HCT116 (cell line): ENCODE data around the gene SRGAP1. TPM values are rescaled to one million over a fixed set of nuclear protein-coding genes. Genes with fewer than 3 reads are reported as not detected.

Experiments used
- ATAC-seq: fragments of 200-7000 bp; cut with Tn5 transposase; 2 replicates; pipeline ENCODE4 v1.9.1; 2020; ENCODE audit warnings: mild to moderate bottlenecking, moderate library complexity
- BruUV-seq: library from RNA; stranded (reverse); fragments of 400-500 nt; replicated peaks from 2 replicates; lab custom pipeline; 2021; lab: Mats Ljungman, UMichigan
- CTCF ChIA-PET: fragments of 300-600 bp; sonication (Branson Sonifier 250); formaldehyde crosslinking; loops from one replicate; lab custom pipeline; 2021; ENCODE audit warnings: antibody characterized with exemption; lab: Charles Lee
- POLR2A ChIA-PET: fragments of 300-600, 350-600 bp; sonication (Branson Sonifier 250); formaldehyde crosslinking; loops from one replicate; lab custom pipeline; 2021; ENCODE audit warnings: antibody characterized with exemption; lab: Charles Lee
- RAD21 ChIA-PET, 2 experiments: fragments of 300-600 bp; sonication (Branson Sonifier 250); formaldehyde crosslinking; loops; one replicate each; lab custom pipeline; 2023; ENCODE audit warnings: low total read pairs in 2 of 2; ENCODE audit not compliant: uncharacterized antibody in 2 of 2, unreplicated experiment in 2 of 2, low non-redundant PET in 1 of 2; lab: Charles Lee
- DNase-seq: peaks from one replicate; pipeline ENCODE4 v3.0.0-alpha.2; 2010; ENCODE audit warnings: low read depth, low spot score
- H2AFZ ChIP-seq: fragments of 200-600 bp; shearing (Covaris generic), sonication (generic); 2 replicates; pipeline ENCODE4 v1.6.1; 2017; ENCODE audit warnings: low read depth, mixed run types, mixed read lengths, antibody characterized with exemption, low read length; ENCODE audit not compliant: poor library complexity, severe bottlenecking
- H3K27ac ChIP-seq: 2 replicates; pipeline ENCODE4 v1.5.1; 2012; ENCODE audit warnings: low read depth, low read length
- H3K27me3 ChIP-seq: fragments of 200-600 bp; sonication (generic); 2 replicates; pipeline ENCODE4 v1.6.1; 2016; ENCODE audit warnings: mixed run types, low read length, mixed read lengths; ENCODE audit not compliant: insufficient read depth
- H3K36me3 ChIP-seq, 2 experiments: fragments of 200-500 bp in 1 of 2; fragments of 200-600 bp in 1 of 2; sonication (Bioruptor generic) in 1 of 2; sonication (generic) in 1 of 2; 2 replicates each; pipeline versions ENCODE4 v1.5.1 to v1.6.1; 2014 to 2016; ENCODE audit warnings: low read length in 2 of 2, inconsistent platforms in 1 of 2, mixed read lengths in 1 of 2, mixed run types in 1 of 2; ENCODE audit not compliant: insufficient read depth in 2 of 2, control insufficient read depth in 1 of 2
- H3K4me1 ChIP-seq, 2 experiments: fragments of 200-600 bp in 1 of 2; sonication (generic) in 1 of 2; 2 replicates each; pipeline versions ENCODE4 v1.5.1 to v1.6.1; 2012 to 2017; ENCODE audit warnings: low read length in 2 of 2, inconsistent platforms in 1 of 2, mild to moderate bottlenecking in 1 of 2, mixed read lengths in 1 of 2, mixed run types in 1 of 2, moderate library complexity in 1 of 2; ENCODE audit not compliant: insufficient read depth in 2 of 2, control insufficient read depth in 1 of 2
- H3K4me2 ChIP-seq: fragments of 200-600 bp; sonication (generic); 2 replicates; pipeline ENCODE4 v1.6.1; 2017; ENCODE audit warnings: mixed run types, low read length, mixed read lengths
- H3K4me3 ChIP-seq, 2 experiments: fragments of 200-600 bp in 1 of 2; sonication (generic) in 1 of 2; replicated peaks in 1 of 2; 2 replicates each; pipeline ENCODE4 v1.5.1; 2011 to 2016; ENCODE audit warnings: low read length in 2 of 2, control low read depth in 1 of 2, low read depth in 1 of 2, mild to moderate bottlenecking in 1 of 2, mixed read lengths in 1 of 2, mixed run types in 1 of 2
- H3K79me2 ChIP-seq: fragments of 200-600 bp; sonication (generic); 2 replicates; pipeline ENCODE4 v1.6.1; 2017; ENCODE audit warnings: mild to moderate bottlenecking, mixed run types, low read length, moderate library complexity, mixed read lengths; ENCODE audit not compliant: insufficient read depth
- H3K9ac ChIP-seq: fragments of 200-600 bp; sonication (generic); 2 replicates; pipeline ENCODE4 v1.6.1; 2016; ENCODE audit warnings: low read length, mixed read lengths
- H3K9me2 ChIP-seq: fragments of 200-600 bp; sonication (generic), shearing (Covaris generic); 2 replicates; pipeline ENCODE4 v1.6.1; 2017; ENCODE audit warnings: mixed run types, mild to moderate bottlenecking, moderate library complexity; ENCODE audit not compliant: insufficient read depth
- H3K9me3 ChIP-seq, 2 experiments: fragments of 200-500 bp in 1 of 2; fragments of 200-600 bp in 1 of 2; sonication (Bioruptor generic) in 1 of 2; sonication (generic) in 1 of 2; 2 replicates each; pipeline ENCODE4 v1.6.1; 2014 to 2017; ENCODE audit warnings: low read length in 2 of 2, mixed read lengths in 2 of 2, inconsistent platforms in 1 of 2, low read depth in 1 of 2, mild to moderate bottlenecking in 1 of 2, mixed run types in 1 of 2, moderate library complexity in 1 of 2; ENCODE audit not compliant: control insufficient read depth in 1 of 2, insufficient read depth in 1 of 2
- H4K20me1 ChIP-seq: fragments of 200-600 bp; sonication (generic), shearing (Covaris generic); 2 replicates; pipeline ENCODE4 v1.6.1; 2017; ENCODE audit warnings: mixed run types, mild to moderate bottlenecking, moderate library complexity; ENCODE audit not compliant: insufficient read depth
- CBX3 ChIP-seq: IDR thresholded peaks from 2 replicates; pipeline ENCODE4 v1.6.1; 2012; ENCODE audit warnings: low read depth
- CEBPB ChIP-seq: IDR thresholded peaks from 2 replicates; pipeline ENCODE4 v1.6.1; 2012; ENCODE audit warnings: low read depth
- EGR1 ChIP-seq: IDR thresholded peaks from 2 replicates; pipeline ENCODE4 v1.6.1; 2012; ENCODE audit warnings: low read depth
- EZH2phosphoT487 ChIP-seq: fragments of 200-600 bp; IDR thresholded peaks from 2 replicates; pipeline ENCODE4 v1.6.1; 2018; ENCODE audit warnings: antibody characterized with exemption, borderline replicate concordance
- FOSL1 ChIP-seq: IDR thresholded peaks from 2 replicates; pipeline ENCODE4 v1.6.1; 2012; ENCODE audit warnings: low read depth
- JUND ChIP-seq: IDR thresholded peaks from 2 replicates; pipeline ENCODE4 v1.6.1; 2012
- POLR2AphosphoS5 ChIP-seq: IDR thresholded peaks from 2 replicates; pipeline ENCODE4 v1.6.1; 2011; ENCODE audit warnings: mild to moderate bottlenecking, low read depth, low read length, moderate library complexity
- SP1 ChIP-seq: IDR thresholded peaks from 2 replicates; pipeline ENCODE4 v1.6.1; 2012; ENCODE audit warnings: low read depth
- SRF ChIP-seq: IDR thresholded peaks from 2 replicates; pipeline ENCODE4 v1.6.1; 2012; ENCODE audit warnings: low read depth
- TCF7L2 ChIP-seq: IDR thresholded peaks from 2 replicates; pipeline ENCODE4 v1.7.0; 2011; ENCODE audit warnings: borderline replicate concordance, inconsistent platforms; ENCODE audit not compliant: insufficient read depth, insufficient read length; ENCODE audit errors: extremely low read depth
- YY1 ChIP-seq: IDR thresholded peaks from 2 replicates; pipeline ENCODE4 v1.6.1; 2011; ENCODE audit warnings: low read length, low read depth, moderate library complexity, mild to moderate bottlenecking; ENCODE audit not compliant: insufficient replicate concordance; ENCODE audit errors: extremely low read depth
- ZNF274 ChIP-seq: fragments of 200-500 bp; sonication (Bioruptor generic); IDR thresholded peaks from 2 replicates; pipeline ENCODE4 v1.6.1; 2014; ENCODE audit warnings: mild to moderate bottlenecking, low read depth, low read length, inconsistent platforms
- intact Hi-C: fragments of 100-400 bp; cut with micrococcal nuclease; formaldehyde crosslinking; loops from 2 replicates; pipeline ENCODE4 v1.10.0; 2022
- total RNA-seq: library from RNA; stranded (reverse); gene quantifications from one replicate; pipeline ENCODE4 v1.2.1, GENCODE V29; 2021; ENCODE audit not compliant: unreplicated experiment
- TF ChIP-seq, protein P1 (sequence below), 3 experiments: fragments of 200-600 bp in 1 of 3; sonication (generic) in 1 of 3; IDR thresholded peaks in 2 of 3; conservative IDR thresholded peaks in 1 of 3; 2 replicates each; pipeline ENCODE4 v1.5.1; 2012 to 2017; ENCODE audit warnings: low read depth in 2 of 3, low read length in 2 of 3, antibody characterized with exemption in 1 of 3, borderline replicate concordance in 1 of 3, control low read depth in 1 of 3, mild to moderate bottlenecking in 1 of 3, mixed read lengths in 1 of 3, mixed run types in 1 of 3, moderate library complexity in 1 of 3; ENCODE audit not compliant: insufficient read depth in 1 of 3
- TF ChIP-seq, protein P2 (sequence below): IDR thresholded peaks from 2 replicates; pipeline ENCODE4 v1.6.1; 2011; ENCODE audit warnings: mild to moderate bottlenecking, low read length, moderate library complexity; ENCODE audit not compliant: insufficient replicate concordance; ENCODE audit errors: extremely low read depth
- TF ChIP-seq, protein P3 (sequence below): IDR thresholded peaks from 2 replicates; pipeline ENCODE4 v1.6.1; 2012

Gene SRGAP1
- total RNA-seq, 1 experiment from 2014 or later = 16.6 TPM

DNA sequence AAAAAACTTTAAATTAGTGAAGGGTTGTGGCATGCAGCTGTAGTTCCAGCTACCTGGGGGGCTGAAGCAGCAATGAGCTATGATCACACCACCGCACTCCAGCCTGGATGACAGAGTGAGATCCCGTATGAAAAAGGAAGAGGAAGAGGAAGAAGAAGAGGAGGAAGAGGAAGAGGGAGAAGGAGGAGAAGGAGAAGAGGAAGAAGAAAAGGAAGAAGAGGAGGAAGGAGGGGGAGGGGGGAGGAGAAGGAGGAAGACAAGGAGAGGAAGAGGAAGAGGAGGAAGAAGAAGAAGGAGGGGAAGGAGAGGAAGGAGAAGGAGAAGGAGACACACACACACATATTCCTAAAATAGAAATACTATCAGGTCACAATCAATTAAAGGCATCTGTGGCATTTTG is 32.7 kb upstream of the SRGAP1 start:
- H3K9ac ChIP-seq = no peak overlapping the region
- no peaks in the 10 kb centered on the region for H3K9me2 ChIP-seq
- DNase-seq (no peak), ATAC-seq (no peak)
- CTCF ChIA-PET = no interaction called here
- H3K4me2 ChIP-seq = no peak overlapping the region
- no peaks in the 10 kb centered on the region for H3K4me1 ChIP-seq
- POLR2A ChIA-PET = interaction anchor here (0.6 kb wide), 1 partner anchor 70 kb away, joined by 3 read pairs; no protein-coding TSS in a partner anchor
- RAD21 ChIA-PET = no interaction called here
- intact Hi-C loops = no loop called here
- no peaks in the 10 kb centered on the region for H3K27me3 ChIP-seq
- H2AFZ ChIP-seq = no peak overlapping the region
- no peak overlapping the region for H3K4me3 ChIP-seq
- no peaks in the 10 kb centered on the region for H4K20me1 ChIP-seq
- no peak overlapping the region for H3K27ac ChIP-seq
- H3K36me3 ChIP-seq = no peaks in the 10 kb centered on the region; a peak in 1 of 4 replicates
- TF ChIP-seq TCF7L2 (no peak), ZNF274 (no peak)
- no peaks in the 10 kb centered on the region for H3K9me3 ChIP-seq
- no TSS peak for BruUV-seq
- H3K79me2 ChIP-seq = no peaks in the 10 kb centered on the region

DNA sequence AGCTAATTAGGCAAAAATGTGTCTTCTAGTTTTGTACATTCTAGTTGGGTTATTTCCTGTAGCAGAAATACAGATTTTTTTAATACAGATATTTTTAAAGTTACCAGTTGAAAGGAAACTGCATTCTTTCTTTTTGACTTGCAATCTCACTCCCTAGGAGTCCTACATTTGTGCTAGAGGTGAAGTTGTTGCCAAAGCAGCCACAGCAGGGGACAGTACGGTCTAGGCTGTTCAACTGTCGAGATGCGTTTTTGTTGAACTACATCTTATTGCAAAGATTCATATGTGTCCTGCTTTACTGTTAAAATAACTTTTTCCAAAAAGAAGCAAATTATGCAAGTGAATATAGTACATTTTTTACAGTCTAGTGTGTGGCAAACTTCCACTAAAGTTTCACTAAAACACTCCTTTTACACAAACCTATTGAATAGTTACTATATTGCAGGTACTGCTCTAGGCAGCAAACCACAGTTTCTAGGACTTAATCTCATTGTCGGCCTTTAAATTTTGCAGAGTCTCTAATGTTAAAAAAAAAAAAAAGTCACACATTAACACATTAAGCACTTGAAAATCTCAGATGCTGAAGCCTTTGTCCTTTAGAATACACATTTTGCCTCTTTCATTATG is 30.2 kb upstream of the SRGAP1 start:
- BruUV-seq = no TSS peak
- no peaks in the 10 kb centered on the region for H3K36me3 ChIP-seq
- H2AFZ ChIP-seq = no peak overlapping the region
- TF ChIP-seq JUND (no peak), SRF (no peak), EGR1 (no peak), FOSL1 (no peak), SP1 (no peak), CBX3 (no peak), YY1 (no peak), CEBPB (no peak), EZH2phosphoT487 (no peak), POLR2AphosphoS5 (no peak)
- TF ChIP-seq, protein P1, sequence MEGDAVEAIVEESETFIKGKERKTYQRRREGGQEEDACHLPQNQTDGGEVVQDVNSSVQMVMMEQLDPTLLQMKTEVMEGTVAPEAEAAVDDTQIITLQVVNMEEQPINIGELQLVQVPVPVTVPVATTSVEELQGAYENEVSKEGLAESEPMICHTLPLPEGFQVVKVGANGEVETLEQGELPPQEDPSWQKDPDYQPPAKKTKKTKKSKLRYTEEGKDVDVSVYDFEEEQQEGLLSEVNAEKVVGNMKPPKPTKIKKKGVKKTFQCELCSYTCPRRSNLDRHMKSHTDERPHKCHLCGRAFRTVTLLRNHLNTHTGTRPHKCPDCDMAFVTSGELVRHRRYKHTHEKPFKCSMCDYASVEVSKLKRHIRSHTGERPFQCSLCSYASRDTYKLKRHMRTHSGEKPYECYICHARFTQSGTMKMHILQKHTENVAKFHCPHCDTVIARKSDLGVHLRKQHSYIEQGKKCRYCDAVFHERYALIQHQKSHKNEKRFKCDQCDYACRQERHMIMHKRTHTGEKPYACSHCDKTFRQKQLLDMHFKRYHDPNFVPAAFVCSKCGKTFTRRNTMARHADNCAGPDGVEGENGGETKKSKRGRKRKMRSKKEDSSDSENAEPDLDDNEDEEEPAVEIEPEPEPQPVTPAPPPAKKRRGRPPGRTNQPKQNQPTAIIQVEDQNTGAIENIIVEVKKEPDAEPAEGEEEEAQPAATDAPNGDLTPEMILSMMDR (IDR thresholded peaks at IDR 0.05 in 2 of 3, conservative IDR thresholded peaks at IDR 0.05 in 1 of 3; ENCODE audit: borderline replicate concordance in 1 of 3, insufficient read depth in 1 of 3, low read depth in 2 of 3, low read length in 2 of 3) = no peak
- TF ChIP-seq, protein P2, sequence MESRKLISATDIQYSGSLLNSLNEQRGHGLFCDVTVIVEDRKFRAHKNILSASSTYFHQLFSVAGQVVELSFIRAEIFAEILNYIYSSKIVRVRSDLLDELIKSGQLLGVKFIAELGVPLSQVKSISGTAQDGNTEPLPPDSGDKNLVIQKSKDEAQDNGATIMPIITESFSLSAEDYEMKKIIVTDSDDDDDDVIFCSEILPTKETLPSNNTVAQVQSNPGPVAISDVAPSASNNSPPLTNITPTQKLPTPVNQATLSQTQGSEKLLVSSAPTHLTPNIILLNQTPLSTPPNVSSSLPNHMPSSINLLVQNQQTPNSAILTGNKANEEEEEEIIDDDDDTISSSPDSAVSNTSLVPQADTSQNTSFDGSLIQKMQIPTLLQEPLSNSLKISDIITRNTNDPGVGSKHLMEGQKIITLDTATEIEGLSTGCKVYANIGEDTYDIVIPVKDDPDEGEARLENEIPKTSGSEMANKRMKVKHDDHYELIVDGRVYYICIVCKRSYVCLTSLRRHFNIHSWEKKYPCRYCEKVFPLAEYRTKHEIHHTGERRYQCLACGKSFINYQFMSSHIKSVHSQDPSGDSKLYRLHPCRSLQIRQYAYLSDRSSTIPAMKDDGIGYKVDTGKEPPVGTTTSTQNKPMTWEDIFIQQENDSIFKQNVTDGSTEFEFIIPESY = no peak
- TF ChIP-seq, protein P3, sequence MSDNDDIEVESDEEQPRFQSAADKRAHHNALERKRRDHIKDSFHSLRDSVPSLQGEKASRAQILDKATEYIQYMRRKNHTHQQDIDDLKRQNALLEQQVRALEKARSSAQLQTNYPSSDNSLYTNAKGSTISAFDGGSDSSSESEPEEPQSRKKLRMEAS = no peak
- H3K9me3 ChIP-seq = no peaks in the 10 kb centered on the region
- H3K27me3 ChIP-seq = no peaks in the 10 kb centered on the region
- no peak overlapping the region for H3K9ac ChIP-seq
- H3K27ac ChIP-seq = no peak overlapping the region
- RAD21 ChIA-PET = no interaction called here
- H3K4me1 ChIP-seq = no peaks in the 10 kb centered on the region
- ATAC-seq (no peak), DNase-seq (no peak)
- CTCF ChIA-PET = no interaction called here
- H3K4me3 ChIP-seq = no peak overlapping the region
- no peaks in the 10 kb centered on the region for H4K20me1 ChIP-seq
- H3K9me2 ChIP-seq = no peaks in the 10 kb centered on the region
- POLR2A ChIA-PET = no interaction called here
- H3K4me2 ChIP-seq = no peak overlapping the region
- intact Hi-C loops = no loop called here
- no peaks in the 10 kb centered on the region for H3K79me2 ChIP-seq
